Stimulated activated naive CD8-positive, alpha-beta T cell treated with anti-CD3 and anti-CD28 coated beads, Interleukin-15, Interleukin-2, amounts not matched to agents 100 ng/mL and 50 ng/mL, for 24 hours (primary cell): Measurements from ENCODE around the gene GREM1.

Source experiments
- H3K27ac Mint-ChIP-seq: one replicate; pipeline ENCODE4 v1.8.0; 2021; ENCODE audit warnings: mild to moderate bottlenecking, mixed read lengths
- H3K27me3 Mint-ChIP-seq: one replicate; pipeline ENCODE4 v1.8.0; 2021; ENCODE audit warnings: mixed read lengths
- H3K36me3 Mint-ChIP-seq: one replicate; pipeline ENCODE4 v1.8.0; 2021; ENCODE audit warnings: low read depth, mixed read lengths
- H3K4me1 Mint-ChIP-seq: one replicate; pipeline ENCODE4 v1.8.0; 2021; ENCODE audit warnings: low read depth, mixed read lengths
- H3K4me3 Mint-ChIP-seq: one replicate; pipeline ENCODE4 v1.8.0; 2021; ENCODE audit warnings: mild to moderate bottlenecking, mixed read lengths
- H3K9me3 Mint-ChIP-seq: one replicate; pipeline ENCODE4 v1.8.0; 2021; ENCODE audit warnings: mixed read lengths

GREM1 gene

DNA sequence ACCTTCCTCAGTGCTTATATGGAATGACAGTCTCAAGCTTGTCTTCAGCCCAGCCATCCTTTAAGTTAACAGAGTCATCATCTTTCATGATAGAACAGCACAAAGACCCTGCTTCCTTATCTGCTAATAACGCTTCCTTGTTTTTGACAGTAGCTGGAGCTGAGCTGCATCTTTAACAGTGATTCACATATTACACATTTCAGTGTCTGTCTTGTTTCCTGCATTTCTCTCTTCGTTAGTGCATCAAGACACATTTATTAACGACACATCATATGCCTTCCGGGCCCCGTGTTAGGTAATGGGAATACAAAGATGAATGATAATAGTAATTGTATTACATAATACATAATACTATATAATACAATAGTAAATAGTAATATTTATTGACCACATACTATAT, 30.2 kb upstream of the GREM1 start:
- no peaks in the 10 kb centered on the region for H3K36me3 Mint-ChIP-seq
- H3K9me3 Mint-ChIP-seq: no peaks in the 10 kb centered on the region
- no peaks in the 10 kb centered on the region for H3K27me3 Mint-ChIP-seq
- H3K27ac Mint-ChIP-seq: no peak overlapping the region
- peaks cover 8% of the 10 kb centered on the region for H3K4me1 Mint-ChIP-seq
- no peak overlapping the region for H3K4me3 Mint-ChIP-seq

DNA sequence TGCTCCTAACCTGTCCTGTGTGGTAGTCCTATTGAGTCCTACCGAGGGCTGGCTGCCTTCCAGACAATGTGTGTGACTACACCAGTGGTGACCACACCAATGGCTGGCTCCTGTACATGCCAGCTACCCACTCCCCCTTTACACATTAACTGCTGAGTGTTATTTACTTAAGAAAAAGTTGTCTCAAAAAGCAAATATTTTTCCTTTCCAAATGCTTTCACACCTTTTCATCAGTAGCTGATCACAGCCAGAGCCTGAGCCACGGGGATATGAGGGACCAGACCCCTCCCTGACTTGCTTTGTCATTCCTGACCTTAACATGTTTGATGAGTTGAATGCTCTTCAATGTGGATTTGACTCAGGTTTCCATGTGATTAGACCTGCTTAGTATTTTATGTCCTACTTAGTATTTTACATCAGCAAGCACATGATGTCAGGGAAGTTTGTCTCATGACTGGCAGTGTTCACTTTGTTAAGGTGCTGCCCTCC, 29.6 kb upstream of the GREM1 start:
- no peak overlapping the region for H3K27ac Mint-ChIP-seq
- no peaks in the 10 kb centered on the region for H3K9me3 Mint-ChIP-seq

DNA sequence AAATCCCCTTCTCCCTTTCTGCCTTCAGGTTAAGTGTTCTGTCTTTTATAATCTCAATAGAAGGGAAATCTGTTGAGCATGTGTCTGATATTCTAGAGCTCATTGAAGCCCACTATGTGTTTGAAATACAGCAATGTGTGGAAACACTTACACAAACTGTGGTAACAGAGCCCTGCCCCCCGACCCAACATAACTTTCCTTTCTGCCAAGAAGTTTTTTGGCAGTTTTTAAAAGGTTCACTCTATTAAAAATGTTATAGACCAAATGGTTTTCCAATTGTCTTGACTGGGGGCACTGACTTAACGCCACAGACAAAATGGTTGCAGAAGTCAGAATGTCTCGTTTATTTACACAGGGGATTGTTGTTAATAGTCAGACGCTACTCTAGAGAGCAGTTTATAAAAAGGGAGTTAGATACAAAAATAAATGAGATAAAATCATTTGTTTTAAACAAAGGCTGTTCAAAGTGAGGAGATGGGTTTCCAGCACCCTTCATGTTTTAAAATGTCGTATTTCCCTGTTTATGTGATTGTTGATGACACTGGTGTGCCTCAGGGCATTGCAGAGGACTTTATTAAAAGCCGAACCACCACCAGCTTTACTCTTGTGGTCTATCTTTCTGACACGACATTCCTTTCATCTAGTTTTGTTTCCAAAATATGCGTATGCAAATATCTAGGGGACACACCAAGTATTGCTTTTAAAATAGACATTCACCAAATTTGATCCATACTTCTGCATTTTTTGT, 26.7 kb upstream of the GREM1 start:
- no peaks in the 10 kb centered on the region for H3K27me3 Mint-ChIP-seq
- no peaks in the 10 kb centered on the region for H3K9me3 Mint-ChIP-seq
- H3K27ac Mint-ChIP-seq: no peak overlapping the region
- no peaks in the 10 kb centered on the region for H3K36me3 Mint-ChIP-seq
- no peaks in the 10 kb centered on the region for H3K4me1 Mint-ChIP-seq
- no peak overlapping the region for H3K4me3 Mint-ChIP-seq

More for the DNA sequence above, 29.6 kb upstream of the GREM1 start:
- H3K27me3 Mint-ChIP-seq: no peaks in the 10 kb centered on the region
- no peak overlapping the region for H3K4me3 Mint-ChIP-seq
- H3K4me1 Mint-ChIP-seq: peaks cover 8% of the 10 kb centered on the region
- no peaks in the 10 kb centered on the region for H3K36me3 Mint-ChIP-seq

DNA sequence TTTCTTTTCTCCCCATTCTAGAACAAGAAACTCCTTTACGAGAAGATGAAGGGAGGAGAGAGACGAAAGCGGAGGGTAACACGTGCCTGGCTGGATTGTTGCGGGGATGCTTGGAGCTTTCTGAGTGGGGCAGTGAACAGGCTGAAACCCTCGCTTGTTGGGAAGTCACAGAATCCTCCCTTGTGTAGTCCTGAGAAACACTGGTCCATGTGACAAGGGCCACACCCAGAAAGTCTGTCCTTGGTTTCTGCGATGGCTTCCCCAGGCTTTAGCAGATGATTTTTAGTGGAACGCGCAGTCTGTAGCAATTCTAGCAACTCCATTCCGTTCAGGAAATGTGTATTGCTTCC, 26.1 kb upstream of the GREM1 start:
- Mint-ChIP-seq H3K9me3 (no peaks in the 10 kb centered on the region), H3K4me1 (no peaks in the 10 kb centered on the region), H3K4me3 (no peak overlapping the region), H3K36me3 (no peaks in the 10 kb centered on the region), H3K27ac (no peak overlapping the region), H3K27me3 (no peaks in the 10 kb centered on the region)

DNA sequence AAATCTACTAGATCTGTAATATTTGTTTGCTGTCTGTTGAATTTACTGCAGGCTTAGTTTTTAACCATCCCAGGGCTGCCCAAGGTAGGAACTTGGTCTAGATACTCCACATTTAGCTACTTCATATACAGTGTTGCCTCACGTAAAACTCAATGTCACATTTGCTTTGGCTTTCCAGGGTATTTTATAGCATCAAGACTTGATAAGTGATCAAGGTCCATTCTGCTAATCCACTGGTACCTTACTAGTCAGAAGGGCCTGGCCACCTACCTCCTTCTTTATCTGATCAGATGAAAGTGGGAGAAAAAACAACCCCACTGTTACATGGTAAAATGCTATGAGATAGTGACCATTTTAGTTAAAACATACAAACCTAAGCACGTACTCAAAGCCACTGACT, 25.5 kb upstream of the GREM1 start:
- Mint-ChIP-seq H3K4me1 (no peaks in the 10 kb centered on the region), H3K27ac (no peak overlapping the region), H3K27me3 (no peaks in the 10 kb centered on the region), H3K36me3 (no peaks in the 10 kb centered on the region), H3K4me3 (no peak overlapping the region), H3K9me3 (no peaks in the 10 kb centered on the region)

DNA sequence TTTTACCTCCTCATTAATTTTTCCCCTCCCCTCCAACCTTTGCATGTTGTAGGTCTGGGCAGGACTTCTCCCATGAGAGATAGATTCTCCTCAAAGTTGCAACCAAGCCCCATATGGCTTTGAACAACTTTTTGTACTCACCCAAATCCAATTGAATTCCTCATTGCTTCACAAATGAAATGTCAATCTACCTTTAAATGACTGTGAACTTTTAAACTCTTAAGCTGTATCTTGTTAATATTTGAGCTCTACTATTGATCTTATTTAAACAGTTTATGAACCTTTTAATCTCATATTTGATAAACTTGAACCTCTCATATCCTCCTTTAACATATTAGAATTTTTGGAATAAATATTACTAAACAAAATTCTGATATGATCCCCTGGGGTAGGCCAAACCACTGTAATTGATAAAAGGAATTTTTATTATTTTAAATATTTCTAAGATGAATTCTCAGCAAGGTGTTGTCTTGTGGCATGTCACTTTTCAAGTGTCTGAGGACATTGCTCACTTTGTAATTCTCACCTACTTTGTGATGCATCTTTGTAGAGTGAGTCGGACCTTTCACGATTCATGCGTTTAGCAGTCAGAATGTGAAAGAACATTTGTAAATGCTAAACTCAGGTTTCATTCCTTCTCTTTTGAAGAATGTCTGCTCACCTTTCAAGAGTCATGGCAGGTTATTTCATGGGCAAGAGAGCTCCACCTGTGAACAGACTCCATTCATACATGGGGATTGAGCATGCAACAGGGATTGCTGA, 23.4 kb upstream of the GREM1 start:
- no peaks in the 10 kb centered on the region for H3K9me3 Mint-ChIP-seq
- H3K4me1 Mint-ChIP-seq: no peaks in the 10 kb centered on the region
- H3K4me3 Mint-ChIP-seq: no peak overlapping the region
- no peak overlapping the region for H3K27ac Mint-ChIP-seq
- H3K27me3 Mint-ChIP-seq: no peaks in the 10 kb centered on the region
- no peaks in the 10 kb centered on the region for H3K36me3 Mint-ChIP-seq

- H3K27me3 Mint-ChIP-seq: peaks cover 23% of the 10 kb centered on the region
- no peak overlapping the region for H3K4me3 Mint-ChIP-seq
- H3K4me1 Mint-ChIP-seq: no peaks in the 10 kb centered on the region
- H3K27ac Mint-ChIP-seq: no peak overlapping the region
- H3K36me3 Mint-ChIP-seq: no peaks in the 10 kb centered on the region
- no peaks in the 10 kb centered on the region for H3K9me3 Mint-ChIP-seq
Observed at GRCh38 chr15:32698773-32699390, 18.9 kb upstream of the GREM1 start.

DNA sequence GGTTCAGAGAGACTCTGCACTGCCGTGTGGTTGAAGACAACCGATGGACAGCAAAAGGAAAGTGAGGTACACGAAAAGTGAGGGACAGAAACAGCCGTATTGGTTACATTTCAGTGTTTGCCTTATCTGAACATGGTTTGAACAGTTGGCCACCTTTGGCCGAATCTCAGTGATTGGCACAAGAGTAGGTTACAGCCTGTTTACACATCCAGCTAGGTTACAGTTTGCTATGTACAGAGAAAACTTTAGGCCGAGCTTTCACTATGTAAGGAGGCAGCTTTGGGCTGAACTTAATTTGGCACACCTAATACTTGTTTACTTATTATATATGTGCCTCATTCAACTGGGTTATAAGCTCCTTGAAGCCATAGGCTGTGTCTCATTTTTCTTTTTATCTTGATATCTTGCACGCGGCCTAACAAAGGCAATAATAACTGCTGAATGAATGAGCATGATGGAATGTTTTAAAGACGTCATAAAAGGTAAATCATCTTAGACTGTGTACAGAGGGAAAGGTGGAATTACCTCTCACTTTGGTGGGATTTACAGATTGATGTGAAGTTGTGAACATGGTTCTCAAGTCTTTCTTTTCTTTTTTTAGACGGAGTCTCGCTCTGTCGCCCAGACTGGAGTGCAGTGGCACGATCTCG, 17.2 kb upstream of the GREM1 start:
- Mint-ChIP-seq H3K9me3 (no peaks in the 10 kb centered on the region), H3K4me1 (no peaks in the 10 kb centered on the region), H3K27ac (no peak overlapping the region), H3K27me3 (peaks cover 37% of the 10 kb centered on the region), H3K36me3 (no peaks in the 10 kb centered on the region), H3K4me3 (no peak overlapping the region)

GRCh38 chr15:32701863-32702262, 15.9 kb upstream of the GREM1 start:
- Mint-ChIP-seq H3K9me3 (no peaks in the 10 kb centered on the region), H3K4me1 (no peaks in the 10 kb centered on the region), H3K36me3 (no peaks in the 10 kb centered on the region), H3K4me3 (no peak overlapping the region), H3K27ac (no peak overlapping the region), H3K27me3 (peaks cover 44% of the 10 kb centered on the region)

GRCh38 chr15:32704395-32704981, 13.3 kb upstream of the GREM1 start:
- H3K27me3 Mint-ChIP-seq: peaks cover 59% of the 10 kb centered on the region
- H3K36me3 Mint-ChIP-seq: no peaks in the 10 kb centered on the region
- H3K9me3 Mint-ChIP-seq: no peaks in the 10 kb centered on the region

GRCh38 chr15:32705446-32705845, 12.4 kb upstream of the GREM1 start:
- Mint-ChIP-seq H3K4me3 (no peak overlapping the region), H3K27me3 (peaks cover 62% of the 10 kb centered on the region), H3K4me1 (no peaks in the 10 kb centered on the region), H3K36me3 (no peaks in the 10 kb centered on the region), H3K27ac (no peak overlapping the region), H3K9me3 (no peaks in the 10 kb centered on the region)

More at GRCh38 chr15:32704395-32704981, 13.3 kb upstream of the GREM1 start:
- H3K4me3 Mint-ChIP-seq: no peak overlapping the region
- no peak overlapping the region for H3K27ac Mint-ChIP-seq
- H3K4me1 Mint-ChIP-seq: no peaks in the 10 kb centered on the region

DNA sequence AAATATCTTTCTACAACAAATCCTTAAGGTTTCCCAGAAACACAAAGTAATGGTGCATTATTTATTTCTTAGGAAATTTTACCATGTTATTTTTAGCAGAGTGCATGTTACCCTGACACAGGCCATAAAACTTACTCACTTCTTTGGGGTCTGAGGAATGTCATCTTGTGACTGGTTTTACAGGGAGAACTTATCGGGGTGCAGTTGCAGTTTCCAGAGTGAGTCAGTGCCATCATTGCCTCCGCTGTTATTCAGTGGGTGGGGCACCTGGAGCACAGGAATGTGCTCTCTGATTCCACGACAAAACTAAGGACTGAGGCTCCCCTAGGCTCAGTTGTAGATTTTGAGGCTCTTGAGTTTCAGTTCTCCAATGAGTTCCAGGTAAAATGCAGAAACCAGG, 11.1 kb upstream of the GREM1 start:
- Mint-ChIP-seq H3K27me3 (peaks cover 60% of the 10 kb centered on the region), H3K27ac (no peak overlapping the region), H3K36me3 (no peaks in the 10 kb centered on the region), H3K9me3 (no peaks in the 10 kb centered on the region), H3K4me3 (no peak overlapping the region), H3K4me1 (no peaks in the 10 kb centered on the region)

DNA sequence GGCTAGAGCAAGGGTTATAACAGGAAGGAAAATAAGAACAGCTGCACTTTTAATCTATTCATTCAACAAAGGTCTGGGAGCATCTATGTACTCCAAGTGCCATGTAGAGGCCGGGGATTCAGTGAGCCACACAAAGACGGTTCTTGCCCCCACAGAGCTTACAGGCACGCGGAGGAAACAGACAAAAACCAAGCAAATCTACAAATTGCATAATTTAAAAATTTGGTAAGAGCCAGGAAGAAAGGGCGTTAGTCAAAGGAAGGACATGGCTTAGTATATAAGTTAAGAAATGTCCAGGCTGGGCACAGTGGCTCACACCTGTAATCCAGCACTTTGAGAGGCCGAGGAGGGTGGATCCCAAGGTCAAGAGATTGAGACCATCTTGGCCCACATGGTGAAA, 10.4 kb upstream of the GREM1 start:
- Mint-ChIP-seq H3K9me3 (no peaks in the 10 kb centered on the region), H3K4me1 (no peaks in the 10 kb centered on the region), H3K27ac (no peak overlapping the region), H3K4me3 (no peak overlapping the region), H3K27me3 (peaks cover 63% of the 10 kb centered on the region), H3K36me3 (no peaks in the 10 kb centered on the region)

GRCh38 chr15:32709295-32710033, 8.3 kb upstream of the GREM1 start:
- Mint-ChIP-seq H3K9me3 (no peaks in the 10 kb centered on the region), H3K4me1 (no peaks in the 10 kb centered on the region), H3K4me3 (no peak overlapping the region), H3K27ac (no peak overlapping the region), H3K36me3 (no peaks in the 10 kb centered on the region), H3K27me3 (peaks cover 61% of the 10 kb centered on the region)
